K562 (cell line): Measurements from ENCODE around the gene SPTBN4. TPM values are rescaled to one million over a fixed set of nuclear protein-coding genes. Genes with fewer than 3 reads are reported as not detected.

ENCODE experiments used
- HNRNPUL1 ChIP-seq: fragments of 200-400 bp; formaldehyde crosslinking; IDR thresholded peaks from 2 replicates; pipeline ENCODE4 v1.6.1; 2017; ENCODE audit warnings: low read length
- MYC ChIP-seq, 2 experiments: fragments of 250-450 bp in 1 of 2; sonication (Bioruptor Pico) in 1 of 2; IDR thresholded peaks; 2 replicates each; pipeline versions ENCODE4 v1.5.1 to v1.6.1; 2012 to 2021; ENCODE audit warnings: low read depth in 2 of 2, borderline replicate concordance in 1 of 2, improper control_type of control experiment in 1 of 2, low read length in 1 of 2, mild to moderate bottlenecking in 1 of 2, moderate library complexity in 1 of 2
- OTX1 ChIP-seq: fragments of 450-650 bp; formaldehyde crosslinking; IDR thresholded peaks from 2 replicates; pipeline ENCODE4 v1.4.0; 2022; ENCODE audit warnings: mild to moderate bottlenecking
- SIN3A ChIP-seq, 2 experiments: fragments of 150-350 bp in 1 of 2; IDR thresholded peaks; 2 replicates each; pipeline ENCODE4 v1.6.1; 2011 to 2016; ENCODE audit warnings: borderline replicate concordance in 2 of 2, low read depth in 2 of 2, low read length in 2 of 2, mild to moderate bottlenecking in 2 of 2, moderate library complexity in 2 of 2; ENCODE audit not compliant: control insufficient read depth in 1 of 2
- VEZF1 ChIP-seq: fragments of 200-800 bp; sonication (Bioruptor generic); IDR thresholded peaks from 2 replicates; pipeline ENCODE4 v1.6.1; 2017; ENCODE audit warnings: missing genetic modification characterization, missing compliant biosample characterization
- ZNF778 ChIP-seq: fragments of 450-650 bp; formaldehyde crosslinking; IDR thresholded peaks from 2 replicates; pipeline ENCODE4 v1.4.0; 2020; ENCODE audit warnings: mild to moderate bottlenecking, moderate library complexity
- polyA plus RNA-seq, 8 experiments: library from polyadenylated mRNA; depleted of rRNA in 4 of 8; stranded (reverse) in 5 of 8; unstranded in 3 of 8; fragments of >200 nt; fragmentation: Nextera tagmentation in 2 of 8; fragmentation: Illumina TruSeq in 1 of 8; extraction: Ambion mirVana in 2 of 8; extraction: Trizol in 1 of 8; gene quantifications; 2 replicates each; pipeline versions ENCODE4 v1.2.1 to v1.2.3, GENCODE V29; 2011 to 2014; ENCODE audit warnings: inconsistent platforms in 1 of 8, missing spikeins in 1 of 8
- total RNA-seq, 7 experiments: library from RNA; depleted of rRNA in 6 of 7; stranded (reverse); fragments of >200 nt in 6 of 7; fragmentation: Illumina TruSeq in 2 of 7; extraction: Trizol in 2 of 7; gene quantifications; 2 replicates each; pipeline versions ENCODE4 v1.2.1 to v1.2.3, GENCODE V29; 2011 to 2021; ENCODE audit warnings: low replicate concordance in 1 of 7
- TF ChIP-seq, protein P1 (sequence below): fragments of 450-650 bp; IDR thresholded peaks from 2 replicates; pipeline ENCODE4 v1.6.1; 2016; ENCODE audit warnings: mild to moderate bottlenecking, moderate library complexity
- TF ChIP-seq, protein P2 (sequence below): fragments of 450-650 bp; IDR thresholded peaks from 2 replicates; pipeline ENCODE4 v1.6.1; 2017; ENCODE audit warnings: antibody characterized with exemption, mild to moderate bottlenecking

The SPTBN4 gene
- total and polyA plus RNA-seq, 9 of the 15 experiments (the other 6 are each of a cell fraction or from before 2014, with no cell fraction given), result 0.01 to 1.5 (median 0.86) TPM

- TF ChIP-seq, protein P1, sequence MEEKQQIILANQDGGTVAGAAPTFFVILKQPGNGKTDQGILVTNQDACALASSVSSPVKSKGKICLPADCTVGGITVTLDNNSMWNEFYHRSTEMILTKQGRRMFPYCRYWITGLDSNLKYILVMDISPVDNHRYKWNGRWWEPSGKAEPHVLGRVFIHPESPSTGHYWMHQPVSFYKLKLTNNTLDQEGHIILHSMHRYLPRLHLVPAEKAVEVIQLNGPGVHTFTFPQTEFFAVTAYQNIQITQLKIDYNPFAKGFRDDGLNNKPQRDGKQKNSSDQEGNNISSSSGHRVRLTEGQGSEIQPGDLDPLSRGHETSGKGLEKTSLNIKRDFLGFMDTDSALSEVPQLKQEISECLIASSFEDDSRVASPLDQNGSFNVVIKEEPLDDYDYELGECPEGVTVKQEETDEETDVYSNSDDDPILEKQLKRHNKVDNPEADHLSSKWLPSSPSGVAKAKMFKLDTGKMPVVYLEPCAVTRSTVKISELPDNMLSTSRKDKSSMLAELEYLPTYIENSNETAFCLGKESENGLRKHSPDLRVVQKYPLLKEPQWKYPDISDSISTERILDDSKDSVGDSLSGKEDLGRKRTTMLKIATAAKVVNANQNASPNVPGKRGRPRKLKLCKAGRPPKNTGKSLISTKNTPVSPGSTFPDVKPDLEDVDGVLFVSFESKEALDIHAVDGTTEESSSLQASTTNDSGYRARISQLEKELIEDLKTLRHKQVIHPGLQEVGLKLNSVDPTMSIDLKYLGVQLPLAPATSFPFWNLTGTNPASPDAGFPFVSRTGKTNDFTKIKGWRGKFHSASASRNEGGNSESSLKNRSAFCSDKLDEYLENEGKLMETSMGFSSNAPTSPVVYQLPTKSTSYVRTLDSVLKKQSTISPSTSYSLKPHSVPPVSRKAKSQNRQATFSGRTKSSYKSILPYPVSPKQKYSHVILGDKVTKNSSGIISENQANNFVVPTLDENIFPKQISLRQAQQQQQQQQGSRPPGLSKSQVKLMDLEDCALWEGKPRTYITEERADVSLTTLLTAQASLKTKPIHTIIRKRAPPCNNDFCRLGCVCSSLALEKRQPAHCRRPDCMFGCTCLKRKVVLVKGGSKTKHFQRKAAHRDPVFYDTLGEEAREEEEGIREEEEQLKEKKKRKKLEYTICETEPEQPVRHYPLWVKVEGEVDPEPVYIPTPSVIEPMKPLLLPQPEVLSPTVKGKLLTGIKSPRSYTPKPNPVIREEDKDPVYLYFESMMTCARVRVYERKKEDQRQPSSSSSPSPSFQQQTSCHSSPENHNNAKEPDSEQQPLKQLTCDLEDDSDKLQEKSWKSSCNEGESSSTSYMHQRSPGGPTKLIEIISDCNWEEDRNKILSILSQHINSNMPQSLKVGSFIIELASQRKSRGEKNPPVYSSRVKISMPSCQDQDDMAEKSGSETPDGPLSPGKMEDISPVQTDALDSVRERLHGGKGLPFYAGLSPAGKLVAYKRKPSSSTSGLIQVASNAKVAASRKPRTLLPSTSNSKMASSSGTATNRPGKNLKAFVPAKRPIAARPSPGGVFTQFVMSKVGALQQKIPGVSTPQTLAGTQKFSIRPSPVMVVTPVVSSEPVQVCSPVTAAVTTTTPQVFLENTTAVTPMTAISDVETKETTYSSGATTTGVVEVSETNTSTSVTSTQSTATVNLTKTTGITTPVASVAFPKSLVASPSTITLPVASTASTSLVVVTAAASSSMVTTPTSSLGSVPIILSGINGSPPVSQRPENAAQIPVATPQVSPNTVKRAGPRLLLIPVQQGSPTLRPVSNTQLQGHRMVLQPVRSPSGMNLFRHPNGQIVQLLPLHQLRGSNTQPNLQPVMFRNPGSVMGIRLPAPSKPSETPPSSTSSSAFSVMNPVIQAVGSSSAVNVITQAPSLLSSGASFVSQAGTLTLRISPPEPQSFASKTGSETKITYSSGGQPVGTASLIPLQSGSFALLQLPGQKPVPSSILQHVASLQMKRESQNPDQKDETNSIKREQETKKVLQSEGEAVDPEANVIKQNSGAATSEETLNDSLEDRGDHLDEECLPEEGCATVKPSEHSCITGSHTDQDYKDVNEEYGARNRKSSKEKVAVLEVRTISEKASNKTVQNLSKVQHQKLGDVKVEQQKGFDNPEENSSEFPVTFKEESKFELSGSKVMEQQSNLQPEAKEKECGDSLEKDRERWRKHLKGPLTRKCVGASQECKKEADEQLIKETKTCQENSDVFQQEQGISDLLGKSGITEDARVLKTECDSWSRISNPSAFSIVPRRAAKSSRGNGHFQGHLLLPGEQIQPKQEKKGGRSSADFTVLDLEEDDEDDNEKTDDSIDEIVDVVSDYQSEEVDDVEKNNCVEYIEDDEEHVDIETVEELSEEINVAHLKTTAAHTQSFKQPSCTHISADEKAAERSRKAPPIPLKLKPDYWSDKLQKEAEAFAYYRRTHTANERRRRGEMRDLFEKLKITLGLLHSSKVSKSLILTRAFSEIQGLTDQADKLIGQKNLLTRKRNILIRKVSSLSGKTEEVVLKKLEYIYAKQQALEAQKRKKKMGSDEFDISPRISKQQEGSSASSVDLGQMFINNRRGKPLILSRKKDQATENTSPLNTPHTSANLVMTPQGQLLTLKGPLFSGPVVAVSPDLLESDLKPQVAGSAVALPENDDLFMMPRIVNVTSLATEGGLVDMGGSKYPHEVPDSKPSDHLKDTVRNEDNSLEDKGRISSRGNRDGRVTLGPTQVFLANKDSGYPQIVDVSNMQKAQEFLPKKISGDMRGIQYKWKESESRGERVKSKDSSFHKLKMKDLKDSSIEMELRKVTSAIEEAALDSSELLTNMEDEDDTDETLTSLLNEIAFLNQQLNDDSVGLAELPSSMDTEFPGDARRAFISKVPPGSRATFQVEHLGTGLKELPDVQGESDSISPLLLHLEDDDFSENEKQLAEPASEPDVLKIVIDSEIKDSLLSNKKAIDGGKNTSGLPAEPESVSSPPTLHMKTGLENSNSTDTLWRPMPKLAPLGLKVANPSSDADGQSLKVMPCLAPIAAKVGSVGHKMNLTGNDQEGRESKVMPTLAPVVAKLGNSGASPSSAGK, result peak; percentile 99
- TF ChIP-seq ZNF778 (no peak), SIN3A (IDR thresholded peaks at IDR 0.05; ENCODE audit: borderline replicate concordance in 2 of 2, control insufficient read depth in 1 of 2, low read depth in 2 of 2, low read length in 2 of 2) (peak in 1 of 2 experiments; percentile 25; a peak in 1 of 4 replicates), MYC (IDR thresholded peaks at IDR 0.05; ENCODE audit: low read depth, low read length) (peak; percentile 63; the same call in 1 of the 2 replicates), MYC (CRISPR knock-in tag; IDR thresholded peaks at IDR 0.05; ENCODE audit: borderline replicate concordance, low read depth) (no peak), OTX1 (no peak), HNRNPUL1 (no peak), VEZF1 (peak; percentile 86)
- TF ChIP-seq, protein P2, sequence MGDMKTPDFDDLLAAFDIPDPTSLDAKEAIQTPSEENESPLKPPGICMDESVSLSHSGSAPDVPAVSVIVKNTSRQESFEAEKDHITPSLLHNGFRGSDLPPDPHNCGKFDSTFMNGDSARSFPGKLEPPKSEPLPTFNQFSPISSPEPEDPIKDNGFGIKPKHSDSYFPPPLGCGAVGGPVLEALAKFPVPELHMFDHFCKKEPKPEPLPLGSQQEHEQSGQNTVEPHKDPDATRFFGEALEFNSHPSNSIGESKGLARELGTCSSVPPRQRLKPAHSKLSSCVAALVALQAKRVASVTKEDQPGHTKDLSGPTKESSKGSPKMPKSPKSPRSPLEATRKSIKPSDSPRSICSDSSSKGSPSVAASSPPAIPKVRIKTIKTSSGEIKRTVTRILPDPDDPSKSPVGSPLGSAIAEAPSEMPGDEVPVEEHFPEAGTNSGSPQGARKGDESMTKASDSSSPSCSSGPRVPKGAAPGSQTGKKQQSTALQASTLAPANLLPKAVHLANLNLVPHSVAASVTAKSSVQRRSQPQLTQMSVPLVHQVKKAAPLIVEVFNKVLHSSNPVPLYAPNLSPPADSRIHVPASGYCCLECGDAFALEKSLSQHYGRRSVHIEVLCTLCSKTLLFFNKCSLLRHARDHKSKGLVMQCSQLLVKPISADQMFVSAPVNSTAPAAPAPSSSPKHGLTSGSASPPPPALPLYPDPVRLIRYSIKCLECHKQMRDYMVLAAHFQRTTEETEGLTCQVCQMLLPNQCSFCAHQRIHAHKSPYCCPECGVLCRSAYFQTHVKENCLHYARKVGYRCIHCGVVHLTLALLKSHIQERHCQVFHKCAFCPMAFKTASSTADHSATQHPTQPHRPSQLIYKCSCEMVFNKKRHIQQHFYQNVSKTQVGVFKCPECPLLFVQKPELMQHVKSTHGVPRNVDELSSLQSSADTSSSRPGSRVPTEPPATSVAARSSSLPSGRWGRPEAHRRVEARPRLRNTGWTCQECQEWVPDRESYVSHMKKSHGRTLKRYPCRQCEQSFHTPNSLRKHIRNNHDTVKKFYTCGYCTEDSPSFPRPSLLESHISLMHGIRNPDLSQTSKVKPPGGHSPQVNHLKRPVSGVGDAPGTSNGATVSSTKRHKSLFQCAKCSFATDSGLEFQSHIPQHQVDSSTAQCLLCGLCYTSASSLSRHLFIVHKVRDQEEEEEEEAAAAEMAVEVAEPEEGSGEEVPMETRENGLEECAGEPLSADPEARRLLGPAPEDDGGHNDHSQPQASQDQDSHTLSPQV, result peak; percentile 93
Observed at GRCh38 chr19:40596608-40597328, 130.0 kb downstream of the SPTBN4 start (continued).
